ENCODE measurements around the gene GPR108.
A peak's percentile ranks its signal among the peaks of the same experiment; 100 is the strongest.
"Not testable (repeated sequence)": the region's sequence is repeated elsewhere in the genome, so short reads cannot be mapped to it uniquely, and the experiment has no call there.

GPR108 gene

GRCh38 chr19:6754653-6755463 is 17.5 kb upstream of the GPR108 start:
- DNase-seq (ENCODE audit: low read depth), result no peak
- H3K4me3 ChIP-seq (ENCODE audit: low read length), result no peak overlapping the region
- no peak for TF ChIP-seq CTCF (conservative IDR thresholded peaks at IDR 0.05; ENCODE audit: low read depth, low read length)

- H3K4me3 ChIP-seq (ENCODE audit: low read length), result no peak overlapping the region
- no peak for DNase-seq (ENCODE audit: low read depth)
- TF ChIP-seq CTCF (conservative IDR thresholded peaks at IDR 0.05; ENCODE audit: low read depth, low read length), result no peak
Measured at GRCh38 chr19:6754136-6754535, 16.8 kb upstream of the GPR108 start.

GRCh38 chr19:6753178-6754031 is 16.0 kb upstream of the GPR108 start:
- DNase-seq (ENCODE audit: low read depth), result no peak
- TF ChIP-seq CTCF (conservative IDR thresholded peaks at IDR 0.05; ENCODE audit: low read depth, low read length), result peak; percentile 37
- H3K4me3 ChIP-seq (ENCODE audit: low read length), result peak overlapping the region; percentile 46

GRCh38 chr19:6752256-6753177 is 15.1 kb upstream of the GPR108 start:
- no peak for TF ChIP-seq CTCF (conservative IDR thresholded peaks at IDR 0.05; ENCODE audit: low read depth, low read length)

GRCh38 chr19:6751189-6751588 is 13.8 kb upstream of the GPR108 start:
- DNase-seq (ENCODE audit: low read depth), result no peak
- H3K4me3 ChIP-seq (ENCODE audit: low read length), result no peak overlapping the region
- TF ChIP-seq CTCF (conservative IDR thresholded peaks at IDR 0.05; ENCODE audit: low read depth, low read length), result no peak

More at GRCh38 chr19:6752256-6753177, 15.1 kb upstream of the GPR108 start:
- H3K4me3 ChIP-seq (ENCODE audit: low read length), result peak overlapping the region; percentile 46
- DNase-seq (ENCODE audit: low read depth), result no peak

- DNase-seq (ENCODE audit: low read depth), result no peak
- no peak for TF ChIP-seq CTCF (conservative IDR thresholded peaks at IDR 0.05; ENCODE audit: low read depth, low read length)
- no peak overlapping the region for H3K4me3 ChIP-seq (ENCODE audit: low read length)
Measured at GRCh38 chr19:6750062-6750461, 12.7 kb upstream of the GPR108 start.

- DNase-seq (ENCODE audit: low read depth); H3K4me3 ChIP-seq (ENCODE audit: low read length): not testable (repeated sequence)
Measured at GRCh38 chr19:6748543-6748942, 11.2 kb upstream of the GPR108 start.
